Activated naive CD4-positive, alpha-beta T cell treated with anti-CD3 and anti-CD28 coated beads, Interleukin-2, amount 50 U/mL, for 72 hours (primary cell): Measurements from ENCODE around the gene ANAPC15. TPM values are rescaled to one million over a fixed set of nuclear protein-coding genes. Genes with fewer than 3 reads are reported as not detected.
"Not testable (repeated sequence)": the region's sequence is repeated elsewhere in the genome, so short reads cannot be mapped to it uniquely, and the experiment has no call there.

Experiments used
- ATAC-seq, 2 donors: fragments of 150-1000 bp; cut with Tn5 transposase; 2 replicates each; pipeline ENCODE4 v1.10.0; 2021; ENCODE audit warnings: mild to moderate bottlenecking in 2 of 2, moderate library complexity in 2 of 2
- DNase-seq, 2 donors: peaks; one replicate each; pipeline ENCODE4 v3.0.0; 2021 to 2022; ENCODE audit warnings: low spot score in 2 of 2
- H3K27ac Mint-ChIP-seq, 2 donors: one replicate each; pipeline ENCODE4 v1.8.0; 2022; ENCODE audit warnings: mild to moderate bottlenecking in 2 of 2, mixed read lengths in 2 of 2
- H3K36me3 Mint-ChIP-seq, 2 donors: one replicate each; pipeline ENCODE4 v1.8.0; 2022; ENCODE audit warnings: mixed read lengths in 2 of 2
- H3K9me3 Mint-ChIP-seq, 2 donors: one replicate each; pipeline ENCODE4 v1.8.0; 2022; ENCODE audit warnings: mixed read lengths in 2 of 2
- total RNA-seq, 2 donors: library from RNA; stranded (reverse); gene quantifications; one replicate each; pipeline ENCODE4 v1.2.3, GENCODE V29; 2022

Gene ANAPC15
- total RNA-seq, 2 donors from 2014 or later = 50.5 to 60.1 TPM

GRCh38 chr11:72135891-72136683 is 23.6 kb upstream of the ANAPC15 start:
- no peaks in the 10 kb centered on the region for H3K36me3 Mint-ChIP-seq
- no peak overlapping the region for H3K27ac Mint-ChIP-seq
- no peaks in the 10 kb centered on the region for H3K9me3 Mint-ChIP-seq
- no peak for DNase-seq
- ATAC-seq = no peak

- not testable (repeated sequence) for DNase-seq, H3K27ac Mint-ChIP-seq, ATAC-seq, H3K9me3 Mint-ChIP-seq, H3K36me3 Mint-ChIP-seq
These were observed 23.0 kb upstream of the ANAPC15 start, which contains the start of gene FOLR3 for GRCh38 chr11:72135473-72135872. Gene FOLR3 (plus strand): TSS chr11:72135725. CDS start chr11:72135953, 228 bp downstream.

GRCh38 chr11:72132646-72133045 is 20.2 kb upstream of the ANAPC15 start:
- Mint-ChIP-seq H3K9me3 (peaks cover 11 to 15% of the 10 kb centered on the region in 2 donors), H3K36me3 (peaks cover 12 to 18% of the 10 kb centered on the region in 2 donors), H3K27ac (no peak overlapping the region)
- ATAC-seq = no peak
- DNase-seq = no peak

GRCh38 chr11:72129381-72129780 is 16.9 kb upstream of the ANAPC15 start:
- peaks cover 12 to 32% of the 10 kb centered on the region in 2 donors for H3K36me3 Mint-ChIP-seq
- DNase-seq = no peak
- no peak overlapping the region for H3K27ac Mint-ChIP-seq
- peaks cover 11 to 20% of the 10 kb centered on the region in 2 donors for H3K9me3 Mint-ChIP-seq
- no peak for ATAC-seq

- peaks cover 11 to 23% of the 10 kb centered on the region in 2 donors for H3K9me3 Mint-ChIP-seq
- H3K36me3 Mint-ChIP-seq = peaks cover 12 to 34% of the 10 kb centered on the region in 2 donors
- no peak overlapping the region for H3K27ac Mint-ChIP-seq
- ATAC-seq (no peak), DNase-seq (no peak)
These were observed 15.4 kb upstream of the ANAPC15 start for GRCh38 chr11:72127923-72128322.

- DNase-seq (no peak), ATAC-seq (no peak)
- Mint-ChIP-seq H3K36me3 (peaks cover 12 to 34% of the 10 kb centered on the region in 2 donors), H3K9me3 (peaks cover 11 to 23% of the 10 kb centered on the region in 2 donors), H3K27ac (no peak overlapping the region)
These were observed 13.5 kb upstream of the ANAPC15 start for GRCh38 chr11:72125956-72126355.

GRCh38 chr11:72124046-72124445 is 11.6 kb upstream of the ANAPC15 start:
- ATAC-seq = no peak
- DNase-seq = no peak
- no peak overlapping the region for H3K27ac Mint-ChIP-seq
- peaks cover 7 to 30% of the 10 kb centered on the region in 2 donors for H3K36me3 Mint-ChIP-seq
- peaks cover 7 to 19% of the 10 kb centered on the region in 2 donors for H3K9me3 Mint-ChIP-seq

- peaks cover 0 to 11% of the 10 kb centered on the region in 2 donors for H3K9me3 Mint-ChIP-seq
- peak overlapping the region in 1 of 2 donors; percentile 83 for H3K27ac Mint-ChIP-seq
- H3K36me3 Mint-ChIP-seq = peaks cover 0 to 22% of the 10 kb centered on the region in 2 donors
- DNase-seq = no peak
- no peak for ATAC-seq
These were observed 10.7 kb upstream of the ANAPC15 start for GRCh38 chr11:72123117-72123653.

- no peak for DNase-seq
- Mint-ChIP-seq H3K27ac (no peak overlapping the region), H3K9me3 (peaks cover 0 to 7% of the 10 kb centered on the region in 2 donors), H3K36me3 (peaks cover 0 to 16% of the 10 kb centered on the region in 2 donors)
- ATAC-seq = no peak
These were observed 10.1 kb upstream of the ANAPC15 start for GRCh38 chr11:72122607-72123006.

GRCh38 chr11:72120930-72121329 is 8.4 kb upstream of the ANAPC15 start:
- no peak for DNase-seq
- no peak for ATAC-seq
- peak overlapping the region in 1 of 2 donors; percentile 55 for H3K27ac Mint-ChIP-seq
- H3K9me3 Mint-ChIP-seq = peaks cover 0 to 7% of the 10 kb centered on the region in 2 donors
- H3K36me3 Mint-ChIP-seq = peaks cover 0 to 15% of the 10 kb centered on the region in 2 donors

GRCh38 chr11:72119198-72119597 is 6.7 kb upstream of the ANAPC15 start:
- no peak for ATAC-seq
- Mint-ChIP-seq H3K36me3 (peaks cover 0 to under 1% of the 10 kb centered on the region in 2 donors), H3K9me3 (peaks cover 0 to 5% of the 10 kb centered on the region in 2 donors), H3K27ac (no peak overlapping the region)
- no peak for DNase-seq

GRCh38 chr11:72116019-72116755 is 3.7 kb upstream of the ANAPC15 start:
- no peak for ATAC-seq
- H3K27ac Mint-ChIP-seq = peak overlapping the region in 1 of 2 donors; percentile 47
- peaks cover 4 to 13% of the 10 kb centered on the region in 2 donors for H3K9me3 Mint-ChIP-seq
- H3K36me3 Mint-ChIP-seq = peaks cover 3 to 8% of the 10 kb centered on the region in 2 donors
- DNase-seq = no peak

GRCh38 chr11:72114570-72114969 is 2.1 kb upstream of the ANAPC15 start:
- H3K36me3 Mint-ChIP-seq = peaks cover 12 to 14% of the 10 kb centered on the region in 2 donors
- ATAC-seq = no peak
- peaks cover 4 to 13% of the 10 kb centered on the region in 2 donors for H3K9me3 Mint-ChIP-seq
- peak overlapping the region in 1 of 2 donors; percentile 97 for H3K27ac Mint-ChIP-seq
- no peak for DNase-seq

GRCh38 chr11:72112978-72113808 is 698 bp upstream of the ANAPC15 start:
- ATAC-seq (peak in 1 of 2 donors; percentile 0), DNase-seq (no peak)
- Mint-ChIP-seq H3K27ac (peak overlapping the region; percentile 97 to 100), H3K36me3 (peaks cover 12 to 14% of the 10 kb centered on the region in 2 donors), H3K9me3 (peaks cover 4 to 13% of the 10 kb centered on the region in 2 donors)

GRCh38 chr11:72111300-72112142 is 974 bp downstream of the ANAPC15 start:
- Mint-ChIP-seq H3K27ac (peak overlapping the region; percentile 97 to 100), H3K36me3 (peaks cover 12 to 14% of the 10 kb centered on the region in 2 donors), H3K9me3 (peaks cover 4 to 13% of the 10 kb centered on the region in 2 donors)
- no peak for DNase-seq
- ATAC-seq = no peak
